Activated CD8-positive, alpha-beta T cell treated with anti-CD3 and anti-CD28 coated beads for 36 hours (primary cell): ENCODE results near the gene MRPL49. TPM values are rescaled to one million over a fixed set of nuclear protein-coding genes. Genes with fewer than 3 reads are reported as not detected.

Experiments used
- ATAC-seq: fragments of 200-7000 bp; cut with Tn5 transposase; one replicate; pipeline ENCODE4 v1.10.0; 2021; ENCODE audit warnings: mild to moderate bottlenecking, moderate library complexity
- CTCF ChIA-PET: fragments of 350-600 bp; sonication (Branson Sonifier 250); formaldehyde crosslinking; loops from one replicate; lab custom pipeline; 2021; ENCODE audit warnings: antibody characterized with exemption; lab: Charles Lee
- POLR2A ChIA-PET: fragments of 350-600 bp; sonication (Branson Sonifier 250); formaldehyde crosslinking; loops from one replicate; lab custom pipeline; 2021; ENCODE audit warnings: antibody characterized with exemption; lab: Charles Lee
- DNase-seq: peaks from one replicate; pipeline ENCODE4 v3.0.0-alpha.2; 2020
- H3K27ac Mint-ChIP-seq: one replicate; pipeline ENCODE4 v1.8.0; 2021; ENCODE audit warnings: mild to moderate bottlenecking, mixed read lengths
- H3K27me3 Mint-ChIP-seq: one replicate; pipeline ENCODE4 v1.8.0; 2021; ENCODE audit warnings: mixed read lengths
- H3K36me3 Mint-ChIP-seq: one replicate; pipeline ENCODE4 v1.8.0; 2021; ENCODE audit warnings: low read depth, mixed read lengths
- H3K4me1 Mint-ChIP-seq: one replicate; pipeline ENCODE4 v1.8.0; 2021; ENCODE audit warnings: low read depth, mixed read lengths
- H3K4me3 Mint-ChIP-seq: one replicate; pipeline ENCODE4 v1.8.0; 2021; ENCODE audit warnings: mild to moderate bottlenecking, moderate library complexity, mixed read lengths
- H3K9me3 Mint-ChIP-seq: one replicate; pipeline ENCODE4 v1.8.0; 2021; ENCODE audit warnings: mixed read lengths
- intact Hi-C: fragments of 100-400 bp; cut with micrococcal nuclease; formaldehyde crosslinking; loops from one replicate; pipeline ENCODE4 v1.10.0; 2022
- total RNA-seq, 2 experiments: library from RNA; stranded (reverse); gene quantifications; one replicate each; pipeline ENCODE4 v1.2.3, GENCODE V29; 2021
- TF ChIP-seq, protein P1 (sequence below): fragments of 200-600 bp; IDR thresholded peaks from one replicate; pipeline ENCODE4 v1.8.0; 2022; ENCODE audit warnings: antibody characterized with exemption, mild to moderate bottlenecking

MRPL49 gene
- total RNA-seq, 2 experiments from 2014 or later: 48.7 to 53.4 TPM

DNA sequence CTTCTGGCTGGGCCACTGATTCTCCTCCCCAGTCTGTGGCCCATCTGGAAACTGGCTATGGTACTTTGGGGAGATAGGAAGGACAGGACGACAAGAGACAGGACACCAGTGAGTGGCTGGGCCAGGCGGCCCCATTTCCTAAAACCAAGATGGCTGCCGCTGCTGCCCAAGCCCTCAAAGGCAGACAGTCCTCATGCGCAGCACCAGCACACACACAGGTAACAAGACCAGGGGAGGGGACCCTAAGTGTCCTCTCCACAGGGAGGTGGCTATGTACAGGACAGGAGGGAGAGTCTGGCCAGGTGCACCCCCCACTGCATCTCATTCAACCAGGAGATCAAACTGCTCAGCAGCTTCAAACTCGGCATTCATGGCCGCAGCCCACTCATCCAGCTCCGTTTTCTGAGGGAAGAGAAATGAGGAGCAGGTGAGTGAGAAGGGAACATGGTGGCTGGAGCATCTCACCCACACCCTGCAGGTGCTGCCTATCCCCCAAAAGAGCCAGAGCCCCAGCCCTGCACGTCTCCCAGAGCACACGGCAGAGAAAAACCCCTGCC lies 43.3 kb upstream of the MRPL49 start:
- Mint-ChIP-seq H3K27me3 (no peaks in the 10 kb centered on the region), H3K4me3 (no peak overlapping the region), H3K4me1 (peaks cover 34% of the 10 kb centered on the region), H3K9me3 (no peaks in the 10 kb centered on the region), H3K27ac (no peak overlapping the region), H3K36me3 (peaks cover 62% of the 10 kb centered on the region)
- intact Hi-C loops: no loop called here
- ChIA-PET POLR2A (interaction anchor here (2.1 kb wide), 1 partner anchor 13 kb away, joined by 6 read pairs; no protein-coding TSS in a partner anchor), CTCF (interaction anchor here (0.9 to 1.8 kb wide), 5 partner anchors 11 to 65 kb away, joined by 3 to 5 read pairs (median 3); partner anchors contain the start of gene ARL2)
- ATAC-seq: no peak
- DNase-seq: no peak
- TF ChIP-seq, protein P1, sequence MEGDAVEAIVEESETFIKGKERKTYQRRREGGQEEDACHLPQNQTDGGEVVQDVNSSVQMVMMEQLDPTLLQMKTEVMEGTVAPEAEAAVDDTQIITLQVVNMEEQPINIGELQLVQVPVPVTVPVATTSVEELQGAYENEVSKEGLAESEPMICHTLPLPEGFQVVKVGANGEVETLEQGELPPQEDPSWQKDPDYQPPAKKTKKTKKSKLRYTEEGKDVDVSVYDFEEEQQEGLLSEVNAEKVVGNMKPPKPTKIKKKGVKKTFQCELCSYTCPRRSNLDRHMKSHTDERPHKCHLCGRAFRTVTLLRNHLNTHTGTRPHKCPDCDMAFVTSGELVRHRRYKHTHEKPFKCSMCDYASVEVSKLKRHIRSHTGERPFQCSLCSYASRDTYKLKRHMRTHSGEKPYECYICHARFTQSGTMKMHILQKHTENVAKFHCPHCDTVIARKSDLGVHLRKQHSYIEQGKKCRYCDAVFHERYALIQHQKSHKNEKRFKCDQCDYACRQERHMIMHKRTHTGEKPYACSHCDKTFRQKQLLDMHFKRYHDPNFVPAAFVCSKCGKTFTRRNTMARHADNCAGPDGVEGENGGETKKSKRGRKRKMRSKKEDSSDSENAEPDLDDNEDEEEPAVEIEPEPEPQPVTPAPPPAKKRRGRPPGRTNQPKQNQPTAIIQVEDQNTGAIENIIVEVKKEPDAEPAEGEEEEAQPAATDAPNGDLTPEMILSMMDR: no peak

DNA sequence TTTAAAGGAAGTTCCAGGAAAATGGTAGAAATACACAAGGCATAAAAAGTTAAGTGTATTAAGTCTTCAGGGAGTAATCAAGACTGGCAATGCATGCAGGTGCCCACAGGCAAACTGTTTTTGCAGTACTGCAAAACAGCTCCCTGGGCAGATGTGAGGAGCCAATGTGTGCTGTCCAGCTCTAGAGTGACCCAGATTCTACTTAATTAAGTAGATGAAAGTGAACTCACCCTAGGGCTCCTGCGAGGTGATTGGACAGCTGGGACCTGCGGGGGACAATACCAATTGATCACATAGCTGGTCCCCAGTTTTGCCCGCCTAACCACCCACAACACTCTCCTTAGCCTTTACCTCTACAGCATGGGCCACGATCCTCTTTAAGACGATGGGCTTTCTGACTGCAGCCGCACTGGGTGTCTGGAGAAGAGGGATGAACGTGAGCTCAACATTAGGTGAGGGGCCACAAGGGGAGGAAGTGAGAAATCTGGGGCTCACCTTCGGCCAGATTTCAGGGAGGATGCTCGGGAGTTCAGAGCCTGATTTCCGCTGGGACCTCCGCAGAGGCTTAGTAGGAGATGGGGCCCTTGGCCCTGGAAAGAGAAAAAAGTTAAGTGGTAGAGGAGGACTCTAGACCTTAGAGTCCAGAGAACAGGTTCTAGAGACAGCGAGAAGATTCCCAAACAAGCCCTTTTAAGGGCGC lies 38.8 kb upstream of the MRPL49 start:
- Mint-ChIP-seq H3K27ac (peak overlapping the region; percentile 98), H3K27me3 (no peaks in the 10 kb centered on the region), H3K9me3 (no peaks in the 10 kb centered on the region), H3K36me3 (peaks cover 51% of the 10 kb centered on the region), H3K4me1 (peaks cover 43% of the 10 kb centered on the region), H3K4me3 (peak overlapping the region; percentile 99)
- POLR2A ChIA-PET: interaction anchor here (0.6 to 2.6 kb wide), 20 partner anchors 8 to 644 kb away, joined by 3 to 13 read pairs (median 4); partner anchors contain the start of genes ARL2, SAC3D1, SNX15 and VPS51
- TF ChIP-seq, protein P1: no peak
- intact Hi-C loops: loop anchor here (5.0 kb wide), 1 partner anchor 61 kb away; no protein-coding TSS in a partner anchor
- ATAC-seq (peak; percentile 5), DNase-seq (peak; percentile 17)
- CTCF ChIA-PET: interaction anchor here (1.4 to 1.6 kb wide), 5 partner anchors 14 to 69 kb away, joined by 5 to 10 read pairs (median 6); partner anchors contain the start of genes ARL2, FAU, MRPL49 and ZNHIT2

DNA sequence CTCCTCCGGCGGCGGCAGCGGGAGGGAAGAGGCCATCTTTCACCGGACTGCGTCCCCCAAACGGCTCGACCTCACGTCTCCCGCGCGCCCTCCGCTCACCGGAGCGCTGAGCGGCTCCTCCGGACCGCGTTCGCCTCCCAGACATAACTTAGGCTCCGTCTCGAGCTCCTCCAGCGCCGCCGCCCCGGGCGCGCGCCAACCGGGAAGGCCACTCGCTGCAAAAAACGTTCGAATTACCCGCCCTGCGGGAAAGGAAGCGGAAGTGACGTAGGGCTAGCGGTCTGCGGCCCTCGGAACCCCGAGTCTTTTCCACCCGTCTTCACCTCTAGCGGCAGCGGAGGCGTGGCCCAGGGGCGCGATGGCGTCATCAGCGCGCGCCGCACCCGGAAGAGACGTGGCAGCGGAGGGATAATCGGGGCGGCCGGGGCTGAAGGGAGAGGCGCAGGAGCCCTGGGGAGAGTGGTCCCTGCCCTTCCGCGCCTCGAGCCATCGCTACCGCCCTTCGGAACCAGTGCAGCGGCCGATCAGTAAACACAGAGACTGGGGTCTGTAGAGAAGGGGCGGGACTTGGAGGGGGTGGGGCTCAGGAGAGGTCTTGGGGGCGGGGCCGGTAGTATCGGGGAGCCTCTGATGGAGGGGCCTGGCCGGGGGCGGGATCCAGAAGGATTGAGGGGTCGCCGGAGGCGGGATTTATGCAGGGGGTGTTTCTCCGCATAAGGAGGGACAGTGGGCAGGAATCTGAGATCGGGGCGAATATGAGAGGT lies 38.1 kb upstream of the MRPL49 start, which contains the start of the genes CDCA5 and ZFPL1:
Gene CDCA5, minus strand, starts transcription at position 207 of the 764 bp plus-strand sequence. Its CDS starts 62 bp downstream, at position 145.
Gene ZFPL1, plus strand, starts transcription at position 389 of the 764 bp plus-strand sequence. CDS start 477 bp downstream, outside the sequence.
- TF ChIP-seq, protein P1: no peak
- ChIA-PET POLR2A (interaction anchor here (0.6 to 2.6 kb wide), 13 partner anchors 8 to 643 kb away, joined by 3 to 13 read pairs (median 4); partner anchors contain the start of genes SAC3D1, SNX15, VPS51 and ZNHIT2), CTCF (interaction anchor here (1.4 to 1.6 kb wide), 5 partner anchors 15 to 70 kb away, joined by 5 to 10 read pairs (median 6); partner anchors contain the start of genes ARL2, FAU, MRPL49 and ZNHIT2)
- intact Hi-C loops: loop anchor here (5.0 kb wide), 1 partner anchor 62 kb away; no protein-coding TSS in a partner anchor
- peaks cover 35% of the 10 kb centered on the region for H3K4me1 Mint-ChIP-seq
- peak; percentile 82 for ATAC-seq
- peak within 1 kb of the TSS; percentile 98 for H3K27ac Mint-ChIP-seq
- no peaks in the 10 kb centered on the region for H3K9me3 Mint-ChIP-seq
- H3K27me3 Mint-ChIP-seq: no peaks in the 10 kb centered on the region
- peak; percentile 96 for DNase-seq
- peak within 1 kb of the TSS; percentile 99 for H3K4me3 Mint-ChIP-seq
- H3K36me3 Mint-ChIP-seq: peaks cover 49% of the 10 kb centered on the region

DNA sequence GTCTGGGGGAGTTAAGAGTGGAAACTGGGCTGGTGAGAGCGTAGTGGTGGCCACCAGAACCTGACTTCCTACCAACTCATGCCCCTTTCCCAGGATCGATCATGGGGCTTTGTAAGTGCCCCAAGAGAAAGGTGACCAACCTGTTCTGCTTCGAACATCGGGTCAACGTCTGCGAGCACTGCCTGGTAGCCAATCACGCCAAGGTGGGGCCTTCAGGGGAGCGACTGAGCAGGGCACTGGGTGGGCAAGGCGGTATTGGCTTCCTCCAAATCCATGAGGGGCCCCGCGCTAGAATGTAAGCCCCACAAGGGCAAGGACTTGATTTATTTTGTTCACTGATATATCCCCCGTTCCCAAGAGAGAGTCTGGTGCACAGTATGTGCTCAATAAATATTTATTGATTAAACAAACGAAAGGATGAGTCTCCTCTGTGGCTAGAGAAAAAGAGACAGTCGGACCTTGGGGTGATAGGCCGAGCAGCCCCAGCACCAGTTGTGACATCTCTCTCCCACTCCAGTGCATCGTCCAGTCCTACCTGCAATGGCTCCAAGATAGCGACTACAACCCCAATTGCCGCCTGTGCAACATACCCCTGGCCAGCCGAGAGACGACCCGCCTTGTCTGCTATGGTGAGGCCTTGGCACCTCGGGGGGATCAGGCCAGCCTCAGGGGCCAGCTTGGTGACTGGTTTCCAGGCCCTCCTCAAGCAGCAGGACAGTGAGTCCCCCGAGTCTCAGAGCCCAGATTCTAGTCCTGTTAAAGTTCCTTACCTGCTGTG lies 37.3 kb upstream of the MRPL49 start:
- POLR2A ChIA-PET: interaction anchor here (0.9 to 3.5 kb wide), 3 partner anchors 11 to 71 kb away, joined by 3 to 24 read pairs (median 4); partner anchors contain the start of genes ARL2 and VPS51
- intact Hi-C loops: loop anchor here (5.0 kb wide), 1 partner anchor 62 kb away; no protein-coding TSS in a partner anchor
- peak; percentile 26 for ATAC-seq

More for the DNA sequence above, 37.3 kb upstream of the MRPL49 start:
- Mint-ChIP-seq H3K36me3 (peaks cover 46% of the 10 kb centered on the region), H3K4me3 (peak overlapping the region; percentile 99), H3K4me1 (peaks cover 32% of the 10 kb centered on the region), H3K27ac (peak overlapping the region; percentile 98), H3K9me3 (no peaks in the 10 kb centered on the region), H3K27me3 (no peaks in the 10 kb centered on the region)
- no peak for DNase-seq
- CTCF ChIA-PET: interaction anchor here (1.6 kb wide), 1 partner anchor 25 kb away, joined by 7 read pairs; no protein-coding TSS in a partner anchor
- TF ChIP-seq, protein P1: no peak
